Thyroid gland (tissue), 4 donors: ENCODE data around the gene RNF41.

Experiments used
- CTCF ChIP-seq, 6 experiments: fragments of 200-600 bp in 3 of 6; fragments of 450-650 bp in 3 of 6; sonication (generic) in 3 of 6; IDR thresholded peaks; one replicate each; pipeline ENCODE4 v1.5.1; 2016 to 2019; ENCODE audit warnings: antibody characterized with exemption in 6 of 6, mild to moderate bottlenecking in 2 of 6, inconsistent platforms in 1 of 6, moderate library complexity in 1 of 6
- POLR2A ChIP-seq, 2 donors: fragments of 450-650 bp; IDR thresholded peaks; one replicate each; pipeline ENCODE4 v1.6.1; 2017; ENCODE audit warnings: antibody characterized with exemption in 2 of 2, mild to moderate bottlenecking in 2 of 2, moderate library complexity in 1 of 2

DNA sequence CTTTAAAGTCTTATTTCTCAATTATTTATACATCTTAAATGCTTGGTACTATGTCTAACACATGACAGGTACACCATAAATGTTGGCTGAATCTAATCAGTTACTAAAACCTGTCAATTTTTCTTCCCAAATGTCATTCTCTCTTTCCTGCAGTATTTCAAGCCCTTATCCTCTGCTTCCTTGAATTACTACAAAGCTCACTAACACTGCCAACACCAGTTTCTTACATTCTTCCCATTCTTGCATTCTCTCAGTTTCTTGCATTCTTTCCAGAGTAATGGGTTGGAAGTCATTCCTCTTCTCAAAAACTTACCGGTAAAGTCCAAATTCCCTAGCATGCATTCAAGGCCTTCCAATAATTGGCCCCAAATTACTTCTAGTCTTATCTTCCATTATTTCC is 22.9 kb downstream of the RNF41 start:
- TF ChIP-seq CTCF (IDR thresholded peaks at IDR 0.05) (no peak), POLR2A (IDR thresholded peaks at IDR 0.05) (no peak)
